GM12891 (cell line): ENCODE data around the gene PRKACG.

Experiments
- DNase-seq: peaks from one replicate; pipeline ENCODE4 v3.0.0; 2011; ENCODE audit warnings: low spot score; ENCODE audit not compliant: insufficient read length
- FAIRE-seq: peaks from 2 replicates; lab custom pipeline; 2011; peaks lifted over from hg19 to GRCh38; lab: Jason Lieb, UNC
- PAX5 ChIP-seq: IDR thresholded peaks from 2 replicates; pipeline ENCODE4 v1.6.1; 2011; ENCODE audit warnings: low read length, moderate library complexity, mild to moderate bottlenecking; ENCODE audit not compliant: insufficient read depth, severe bottlenecking
- POLR2A ChIP-seq: IDR thresholded peaks from 2 replicates; pipeline ENCODE4 v1.6.1; 2011; ENCODE audit warnings: low read depth, low read length, control low read depth
- POLR2AphosphoS5 ChIP-seq: IDR thresholded peaks from 2 replicates; pipeline ENCODE4 v1.6.1; 2011; ENCODE audit warnings: low read depth, low read length, control low read depth
- POU2F2 ChIP-seq: IDR thresholded peaks from 2 replicates; pipeline ENCODE4 v1.6.1; 2011; ENCODE audit warnings: low read depth, mild to moderate bottlenecking, control low read depth, low read length, moderate library complexity
- SPI1 ChIP-seq: IDR thresholded peaks from 2 replicates; pipeline ENCODE4 v1.6.1; 2011; ENCODE audit warnings: low read depth, low read length, control low read depth
- TAF1 ChIP-seq: IDR thresholded peaks from 2 replicates; pipeline ENCODE4 v1.6.1; 2011; ENCODE audit warnings: low read depth, low read length, control low read depth

Gene PRKACG

GRCh38 chr9:69012696-69013381 is 1.1 kb downstream of the PRKACG start:
- DNase-seq (no peak), FAIRE-seq (no peak)
- no peak for TF ChIP-seq POLR2AphosphoS5
- TF ChIP-seq PAX5: no peak
- no peak for TF ChIP-seq POLR2A
- no peak for TF ChIP-seq POU2F2
- TF ChIP-seq SPI1: no peak
- TF ChIP-seq TAF1: no peak

GRCh38 chr9:69009708-69010107 is 4.2 kb downstream of the PRKACG start:
- FAIRE-seq: no peak
- no peak for TF ChIP-seq SPI1
- TF ChIP-seq PAX5: no peak
- no peak for TF ChIP-seq POLR2AphosphoS5
- no peak for TF ChIP-seq POLR2A
- TF ChIP-seq TAF1: no peak
- no peak for TF ChIP-seq POU2F2
- DNase-seq: no peak

- FAIRE-seq (no peak), DNase-seq (no peak)
- no peak for TF ChIP-seq TAF1
- no peak for TF ChIP-seq POLR2A
- no peak for TF ChIP-seq POU2F2
- no peak for TF ChIP-seq PAX5
- no peak for TF ChIP-seq SPI1
- no peak for TF ChIP-seq POLR2AphosphoS5
These were observed 9.1 kb downstream of the PRKACG start for GRCh38 chr9:69004836-69005235.

GRCh38 chr9:69003051-69003450 is 10.9 kb downstream of the PRKACG start:
- no peak for DNase-seq
- TF ChIP-seq POLR2AphosphoS5: no peak
- no peak for TF ChIP-seq TAF1
- no peak for TF ChIP-seq POU2F2
- TF ChIP-seq POLR2A: no peak
- TF ChIP-seq PAX5: no peak
- no peak for TF ChIP-seq SPI1
- FAIRE-seq: peak; percentile 13

- FAIRE-seq (no peak), DNase-seq (no peak)
- TF ChIP-seq PAX5: no peak
- TF ChIP-seq POLR2A: no peak
- no peak for TF ChIP-seq POLR2AphosphoS5
- no peak for TF ChIP-seq POU2F2
- no peak for TF ChIP-seq TAF1
- no peak for TF ChIP-seq SPI1
These were observed 12.0 kb downstream of the PRKACG start for GRCh38 chr9:69001921-69002320.

GRCh38 chr9:68999393-69000105 is 14.4 kb downstream of the PRKACG start:
- FAIRE-seq (peak; percentile 98), DNase-seq (peak; percentile 40)
- no peak for TF ChIP-seq SPI1
- no peak for TF ChIP-seq POU2F2
- no peak for TF ChIP-seq POLR2A
- TF ChIP-seq PAX5: no peak
- no peak for TF ChIP-seq TAF1
- TF ChIP-seq POLR2AphosphoS5: no peak

GRCh38 chr9:68998812-68999211 is 15.1 kb downstream of the PRKACG start:
- DNase-seq (no peak), FAIRE-seq (peak; percentile 86)
- no peak for TF ChIP-seq TAF1
- 0 out of 2 replicates have a peak, but pooled peaks have one; percentile 13 for TF ChIP-seq SPI1

- DNase-seq (no peak), FAIRE-seq (no peak)
- TF ChIP-seq TAF1: no peak
- TF ChIP-seq POU2F2: no peak
- no peak for TF ChIP-seq POLR2AphosphoS5
- no peak for TF ChIP-seq SPI1
- no peak for TF ChIP-seq PAX5
- no peak for TF ChIP-seq POLR2A
These were observed 15.5 kb downstream of the PRKACG start for GRCh38 chr9:68998385-68998784.

- FAIRE-seq (no peak), DNase-seq (no peak)
- TF ChIP-seq POU2F2 (no peak), POLR2A (no peak), PAX5 (no peak)
These were observed 16.2 kb downstream of the PRKACG start for GRCh38 chr9:68997666-68998065.

GRCh38 chr9:68996462-68996861 is 17.5 kb downstream of the PRKACG start:
- DNase-seq: no peak
- no peak for TF ChIP-seq SPI1
- TF ChIP-seq POU2F2: no peak
- TF ChIP-seq TAF1: no peak
- no peak for TF ChIP-seq PAX5
- no peak for TF ChIP-seq POLR2A
- TF ChIP-seq POLR2AphosphoS5: no peak
- FAIRE-seq: no peak
